ENCODE measurements around the gene GXYLT2.

DNA sequence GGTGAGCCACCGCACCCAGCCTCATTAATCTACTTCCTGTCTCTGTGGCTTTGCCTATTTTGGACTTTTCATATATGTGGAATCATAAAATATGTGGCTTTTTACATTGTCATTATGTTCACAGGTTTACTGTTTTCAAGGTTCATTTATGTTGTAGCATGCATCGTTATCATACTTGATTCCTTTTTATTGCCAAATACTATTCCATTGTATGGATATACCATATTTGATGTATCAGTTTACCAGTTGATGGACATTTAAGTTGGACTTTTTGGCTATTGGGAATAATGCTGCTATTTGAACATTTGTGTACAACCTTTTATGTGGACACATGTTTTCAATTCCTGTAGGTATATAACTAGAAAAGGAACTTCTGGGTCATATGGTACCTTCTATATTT is 14.0 kb downstream of the GXYLT2 start:
- TF ChIP-seq, protein P1, sequence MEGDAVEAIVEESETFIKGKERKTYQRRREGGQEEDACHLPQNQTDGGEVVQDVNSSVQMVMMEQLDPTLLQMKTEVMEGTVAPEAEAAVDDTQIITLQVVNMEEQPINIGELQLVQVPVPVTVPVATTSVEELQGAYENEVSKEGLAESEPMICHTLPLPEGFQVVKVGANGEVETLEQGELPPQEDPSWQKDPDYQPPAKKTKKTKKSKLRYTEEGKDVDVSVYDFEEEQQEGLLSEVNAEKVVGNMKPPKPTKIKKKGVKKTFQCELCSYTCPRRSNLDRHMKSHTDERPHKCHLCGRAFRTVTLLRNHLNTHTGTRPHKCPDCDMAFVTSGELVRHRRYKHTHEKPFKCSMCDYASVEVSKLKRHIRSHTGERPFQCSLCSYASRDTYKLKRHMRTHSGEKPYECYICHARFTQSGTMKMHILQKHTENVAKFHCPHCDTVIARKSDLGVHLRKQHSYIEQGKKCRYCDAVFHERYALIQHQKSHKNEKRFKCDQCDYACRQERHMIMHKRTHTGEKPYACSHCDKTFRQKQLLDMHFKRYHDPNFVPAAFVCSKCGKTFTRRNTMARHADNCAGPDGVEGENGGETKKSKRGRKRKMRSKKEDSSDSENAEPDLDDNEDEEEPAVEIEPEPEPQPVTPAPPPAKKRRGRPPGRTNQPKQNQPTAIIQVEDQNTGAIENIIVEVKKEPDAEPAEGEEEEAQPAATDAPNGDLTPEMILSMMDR (IDR thresholded peaks at IDR 0.05; ENCODE audit: borderline replicate concordance, extremely low read depth, low read length, poor library complexity, severe bottlenecking): no peak
- no peak for TF ChIP-seq EZH2 (IDR thresholded peaks at IDR 0.05; ENCODE audit: borderline replicate concordance, low read depth, low read length, severe bottlenecking)

Measured in DND-41 (cell line).